CMK (cell line): ENCODE measurements around the gene LPIN1.

Experiments used
- DNase-seq: peaks from one replicate; pipeline ENCODE4 v3.0.0-alpha.2; 2010; ENCODE audit warnings: low read depth

LPIN1 gene

DNA sequence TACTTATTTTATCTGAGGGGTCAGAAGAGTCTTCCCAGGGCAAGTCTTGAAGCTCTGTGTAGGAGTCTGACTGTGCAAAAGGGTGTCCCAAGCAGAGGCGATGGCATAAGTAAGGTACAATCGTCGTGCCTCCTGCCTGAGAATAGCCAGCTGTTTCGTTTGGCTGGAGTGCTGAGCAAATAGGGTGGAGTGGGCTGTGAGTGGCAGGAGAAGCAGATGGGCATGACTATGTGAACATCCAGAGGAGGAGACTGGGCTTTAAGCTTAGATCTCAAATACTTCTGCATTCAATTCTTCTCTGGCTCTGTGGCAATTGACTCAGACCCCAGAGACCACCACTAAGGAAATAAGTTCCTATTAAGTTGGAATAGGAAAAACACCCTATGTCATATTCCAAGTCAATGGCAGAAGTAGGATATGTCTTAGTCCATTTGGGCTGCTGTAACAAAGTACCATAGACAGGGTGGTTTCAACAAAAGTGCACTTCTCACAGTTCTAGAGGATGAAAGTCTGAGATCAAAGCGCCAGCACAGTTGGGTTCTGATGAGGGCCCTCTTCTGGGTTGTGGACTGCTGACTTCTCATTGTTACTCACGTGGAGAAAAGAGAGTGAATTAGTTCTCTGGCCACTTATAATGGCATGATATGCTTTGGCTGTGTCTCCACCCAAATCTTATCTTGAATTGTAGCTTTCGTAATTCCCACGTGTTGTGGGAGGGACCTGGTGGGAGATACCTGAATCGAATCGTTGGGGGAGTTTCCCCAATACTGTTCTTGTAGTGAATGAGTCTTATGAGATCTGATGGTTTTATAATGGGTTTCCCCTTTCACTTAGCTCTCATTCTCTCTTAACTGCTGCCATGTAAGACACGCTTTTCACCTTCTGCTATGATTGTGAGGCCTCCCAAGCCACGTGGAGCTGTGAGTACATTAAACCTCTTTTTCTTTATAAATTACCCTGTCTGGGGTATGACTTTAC lies 120.2 kb downstream of the LPIN1 start:
- DNase-seq = no peak

- DNase-seq = no peak
These were observed 121.5 kb downstream of the LPIN1 start for GRCh38 chr2:11867926-11868325.

- DNase-seq = no peak
These were observed 123.1 kb downstream of the LPIN1 start for GRCh38 chr2:11869391-11869991.

DNA sequence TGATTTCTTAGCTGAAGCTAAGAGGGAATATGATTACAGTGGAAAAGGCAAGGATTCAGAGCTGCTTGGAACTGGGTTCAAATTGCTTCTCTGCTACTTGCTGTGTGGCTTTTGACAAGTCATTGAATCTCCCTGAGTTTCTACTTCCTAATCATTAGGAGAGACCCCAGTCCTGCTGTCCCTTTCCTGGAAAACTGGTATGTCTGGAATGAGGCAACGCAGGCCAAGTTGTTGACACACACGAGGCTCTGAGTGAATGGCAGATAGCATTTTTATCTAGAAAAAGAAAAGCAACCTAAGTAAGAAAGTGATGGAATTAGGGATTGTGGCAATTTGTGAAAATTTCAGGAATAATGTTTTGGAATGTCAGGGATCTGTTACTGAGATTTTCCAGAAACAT lies 123.6 kb downstream of the LPIN1 start:
- DNase-seq = no peak

- no peak for DNase-seq
These were observed 124.2 kb downstream of the LPIN1 start for GRCh38 chr2:11870584-11870983.

GRCh38 chr2:11871421-11871820 lies 125.0 kb downstream of the LPIN1 start:
- DNase-seq = no peak

GRCh38 chr2:11872247-11872947 lies 126.0 kb downstream of the LPIN1 start:
- DNase-seq = no peak

- DNase-seq = no peak
These were observed 126.5 kb downstream of the LPIN1 start for GRCh38 chr2:11872948-11873269.

- no peak for DNase-seq
These were observed 127.1 kb downstream of the LPIN1 start for GRCh38 chr2:11873356-11874154.

- no peak for DNase-seq
These were observed 128.4 kb downstream of the LPIN1 start for GRCh38 chr2:11874861-11875260.

DNA sequence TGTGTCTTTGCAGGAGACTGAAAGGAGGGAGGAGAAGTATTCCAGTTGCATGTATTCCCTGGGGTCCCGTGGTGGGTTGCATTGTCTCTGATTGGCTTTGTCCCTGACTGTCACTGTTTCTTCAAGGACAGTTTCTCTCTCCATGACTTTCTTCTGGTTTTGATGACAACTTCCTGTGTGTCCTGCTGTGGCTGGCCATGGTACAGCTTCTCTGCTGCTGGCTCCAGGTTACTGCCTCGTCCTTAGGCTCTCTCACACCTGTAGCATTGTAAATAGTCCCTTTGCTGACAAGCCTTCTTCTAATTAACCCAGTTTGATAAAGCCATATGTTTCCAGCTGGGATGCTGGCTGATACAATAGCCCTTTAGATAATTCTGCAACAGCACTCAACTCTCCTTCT lies 129.0 kb downstream of the LPIN1 start:
- no peak for DNase-seq

DNA sequence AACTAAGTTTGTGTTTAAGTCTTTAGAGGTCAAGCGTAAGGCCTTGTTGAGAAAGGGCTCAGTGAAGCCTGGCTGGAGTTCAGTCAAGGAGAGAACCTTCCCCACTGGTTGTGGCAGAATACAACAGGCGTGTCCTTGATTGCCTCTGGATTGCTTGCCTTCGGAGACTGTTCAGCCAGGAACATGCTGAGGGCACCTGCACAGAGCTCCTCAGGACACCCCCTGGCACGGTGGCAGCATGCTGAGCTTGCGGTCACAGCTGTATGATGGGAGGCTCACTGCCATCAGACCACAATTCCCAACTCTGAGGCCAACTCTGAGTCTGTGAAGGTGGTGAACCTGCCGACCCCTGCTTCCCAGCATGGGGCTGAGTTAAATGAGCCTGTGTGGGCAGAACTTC lies 130.0 kb downstream of the LPIN1 start:
- no peak for DNase-seq

- DNase-seq = no peak
These were observed 130.5 kb downstream of the LPIN1 start for GRCh38 chr2:11876889-11877288.
